Adrenal gland (tissue), 12 donors: ENCODE measurements around the gene GPR152. TPM values are rescaled to one million over a fixed set of nuclear protein-coding genes. Genes with fewer than 3 reads are reported as not detected.
A peak's percentile ranks its signal among the peaks of the same experiment; 100 is the strongest.

ENCODE experiments used
- DNase-seq, 7 donors: peaks; one replicate each; pipeline ENCODE4 v3.0.0-alpha.2; 2019 to 2020
- H3K27ac ChIP-seq, 5 donors: fragments of 200-600 bp; sonication (generic) in 4 of 5; 1 replicate in 3 of 5; 2 replicates in 2 of 5; pipeline versions ENCODE4 v1.5.1 to v1.8.0; 2016 to 2020; ENCODE audit warnings: mild to moderate bottlenecking in 1 of 5
- H3K27me3 ChIP-seq: fragments of 200-600 bp; 2 replicates; pipeline ENCODE4 v1.8.0; 2021
- H3K36me3 ChIP-seq, 2 donors: fragments of 200-600 bp; replicated peaks in 1 of 2; 1 replicate in 1 of 2; 2 replicates in 1 of 2; pipeline versions ENCODE4 v1.5.1 to v1.8.0; 2018 to 2022
- H3K4me1 ChIP-seq, 2 donors: fragments of 200-600 bp; replicated peaks in 1 of 2; 1 replicate in 1 of 2; 2 replicates in 1 of 2; pipeline versions ENCODE4 v1.5.1 to v1.8.0; 2018 to 2021
- H3K4me3 ChIP-seq, 4 donors: fragments of 200-600 bp; sonication (generic) in 3 of 4; one replicate each; pipeline ENCODE4 v1.5.1; 2016 to 2018
- H3K9me3 ChIP-seq, 3 donors: fragments of 200-600 bp; sonication (generic) in 1 of 3; replicated peaks in 1 of 3; 1 replicate in 2 of 3; 2 replicates in 1 of 3; pipeline versions ENCODE4 v1.5.1 to v1.8.0; 2016 to 2021
- POLR2A ChIP-seq, 2 donors: fragments of 450-650 bp; IDR thresholded peaks; one replicate each; pipeline ENCODE4 v1.6.1; 2017; ENCODE audit warnings: antibody characterized with exemption in 2 of 2, mild to moderate bottlenecking in 2 of 2, moderate library complexity in 1 of 2
- WGBS, 4 donors: extraction: QIAGEN DNeasy Blood & Tissue Kit in 2 of 4; methylation state at CpG; one replicate each; pipeline versions ENCODE4 v1.1.5 to v1.1.7; 2013 to 2017; 5-methylcytosine and 5-hydroxymethylcytosine counted together
- intact Hi-C, 2 donors: fragments of 100-400 bp; cut with DNase I; formaldehyde crosslinking; loops; one replicate each; pipeline versions ENCODE4 v1.14.1 to v1.15.0; 2022 to 2023
- polyA plus RNA-seq, 3 donors: library from polyadenylated mRNA; stranded (reverse); fragments of 200-250 nt in 2 of 3; fragments of 350-450 nt in 1 of 3; fragmentation: Illumina TruSeq in 1 of 3; extraction: RNeasy Lipid Tissue Mini Kit (QIAGEN cat#74804) in 1 of 3; gene quantifications; one replicate each; pipeline ENCODE4 v1.2.3, GENCODE V29; 2013 to 2014
- total RNA-seq, 9 donors: library from RNA; depleted of rRNA in 4 of 9; stranded (reverse); fragments of >200 nt in 4 of 9; fragments of 120-200 nt in 1 of 9; fragmentation: NEBNext Ultra II Directional in 1 of 9; extraction: Animal tissue kit (Norgen Biotek cat#: 25700) in 1 of 9; gene quantifications; one replicate each; pipeline versions ENCODE4 v1.1.0 to v1.2.4, GENCODE V29; 2013 to 2023
- TF ChIP-seq, protein P1 (sequence below), 6 experiments: fragments of 450-650 bp in 4 of 6; fragments of 200-600 bp in 2 of 6; sonication (generic) in 1 of 6; IDR thresholded peaks; 1 replicate in 5 of 6; 2 replicates in 1 of 6; pipeline versions ENCODE4 v1.5.1 to v1.8.0; 2016 to 2021; ENCODE audit warnings: antibody characterized with exemption in 6 of 6, mild to moderate bottlenecking in 2 of 6, moderate library complexity in 1 of 6
- donor health status: healthy with polysubstance abuse.
- donor health status: Bipolar disorder and iron deficiency.
- donor health status: DM: yes; HTN: yes; CAD: no.
- donor health status: DM: no; HTN: no; CAD: no.
- donor health status: DM: no; HTN: no; CAD: no.
- donor health status: DM: yes; HTN: yes; CAD: no.

GPR152 gene
- total and polyA plus RNA-seq, 12 donors = 0.18 TPM; not detected in 11

GRCh38 chr11:67435727-67436458 is 16.6 kb downstream of the GPR152 start:
- Histone ChIP-seq H3K27ac (peak overlapping the region in 2 of 5 donors; percentile 71 to 76), H3K27me3 (no peaks in the 10 kb centered on the region), H3K36me3 (peaks cover 0 to 71% of the 10 kb centered on the region in 2 donors), H3K4me1 (peaks cover 0 to 16% of the 10 kb centered on the region in 2 donors), H3K4me3 (no peak overlapping the region), H3K9me3 (no peaks in the 10 kb centered on the region)
- peak in 3 of 7 donors; percentile 50 to 66 (median 63) for DNase-seq
- intact Hi-C loops = no loop called here
- 69 to 74% (median 71%) methylated on average over 10 to 38 of the region's 38 CpGs for WGBS, 4 donors
- TF ChIP-seq POLR2A (IDR thresholded peaks at IDR 0.05) = no peak
- TF ChIP-seq, protein P1, sequence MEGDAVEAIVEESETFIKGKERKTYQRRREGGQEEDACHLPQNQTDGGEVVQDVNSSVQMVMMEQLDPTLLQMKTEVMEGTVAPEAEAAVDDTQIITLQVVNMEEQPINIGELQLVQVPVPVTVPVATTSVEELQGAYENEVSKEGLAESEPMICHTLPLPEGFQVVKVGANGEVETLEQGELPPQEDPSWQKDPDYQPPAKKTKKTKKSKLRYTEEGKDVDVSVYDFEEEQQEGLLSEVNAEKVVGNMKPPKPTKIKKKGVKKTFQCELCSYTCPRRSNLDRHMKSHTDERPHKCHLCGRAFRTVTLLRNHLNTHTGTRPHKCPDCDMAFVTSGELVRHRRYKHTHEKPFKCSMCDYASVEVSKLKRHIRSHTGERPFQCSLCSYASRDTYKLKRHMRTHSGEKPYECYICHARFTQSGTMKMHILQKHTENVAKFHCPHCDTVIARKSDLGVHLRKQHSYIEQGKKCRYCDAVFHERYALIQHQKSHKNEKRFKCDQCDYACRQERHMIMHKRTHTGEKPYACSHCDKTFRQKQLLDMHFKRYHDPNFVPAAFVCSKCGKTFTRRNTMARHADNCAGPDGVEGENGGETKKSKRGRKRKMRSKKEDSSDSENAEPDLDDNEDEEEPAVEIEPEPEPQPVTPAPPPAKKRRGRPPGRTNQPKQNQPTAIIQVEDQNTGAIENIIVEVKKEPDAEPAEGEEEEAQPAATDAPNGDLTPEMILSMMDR (IDR thresholded peaks at IDR 0.05) = no peak

DNA sequence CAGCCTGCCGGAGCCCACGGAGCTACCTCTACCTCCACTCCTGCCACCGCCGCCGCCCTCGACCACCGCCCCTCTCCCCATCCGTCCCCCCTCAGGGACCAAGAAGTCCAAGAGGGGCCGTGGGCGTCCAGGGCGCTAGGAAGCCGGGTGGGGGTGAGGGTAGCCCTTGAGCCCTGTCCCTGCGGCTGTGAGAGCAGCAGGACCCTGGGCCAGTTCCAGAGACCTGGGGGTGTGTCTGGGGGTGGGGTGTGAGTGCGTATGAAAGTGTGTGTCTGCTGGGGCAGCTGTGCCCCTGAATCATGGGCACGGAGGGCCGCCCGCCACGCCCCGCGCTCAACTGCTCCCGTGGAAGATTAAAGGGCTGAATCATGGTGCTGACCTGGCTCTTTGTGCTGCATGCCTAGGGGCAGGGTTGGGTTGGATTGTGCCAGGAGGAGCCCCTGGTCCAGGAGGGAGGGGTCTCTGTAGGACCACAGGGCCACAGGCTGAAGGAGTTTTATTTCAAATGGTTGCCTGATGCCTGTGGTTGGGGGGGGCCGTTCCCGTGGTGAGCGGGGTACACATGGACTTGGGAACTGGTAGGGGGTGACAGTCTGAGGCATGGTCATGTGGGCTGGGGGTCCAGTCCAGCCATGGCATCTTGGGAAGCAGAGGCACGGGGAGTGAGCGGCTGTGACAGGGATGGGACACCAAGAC is 17.4 kb downstream of the GPR152 start:
- no peak for DNase-seq
- H3K36me3 ChIP-seq = peaks cover 0 to 63% of the 10 kb centered on the region in 2 donors
- peaks cover 0 to 13% of the 10 kb centered on the region in 2 donors for H3K4me1 ChIP-seq
- H3K9me3 ChIP-seq = no peaks in the 10 kb centered on the region
- H3K27ac ChIP-seq = peak overlapping the region in 2 of 5 donors; percentile 71 to 76
- H3K27me3 ChIP-seq = no peaks in the 10 kb centered on the region
- WGBS, 4 donors = 83 to 88% (median 85%) methylated on average over 9 to 26 of the region's 26 CpGs
- intact Hi-C loops = no loop called here
- no peak overlapping the region for H3K4me3 ChIP-seq
- TF ChIP-seq, protein P1 (IDR thresholded peaks at IDR 0.05) = no peak
- no peak for TF ChIP-seq POLR2A (IDR thresholded peaks at IDR 0.05)

GRCh38 chr11:67434395-67434881 is 18.1 kb downstream of the GPR152 start:
- no peak overlapping the region for H3K27ac ChIP-seq
- H3K9me3 ChIP-seq = no peaks in the 10 kb centered on the region
- no peak overlapping the region for H3K4me3 ChIP-seq
- peaks cover 3 to 12% of the 10 kb centered on the region in 2 donors for H3K4me1 ChIP-seq
- intact Hi-C loops = no loop called here
- peaks cover 0 to 56% of the 10 kb centered on the region in 2 donors for H3K36me3 ChIP-seq
- 65 to 85% (median 81%) methylated on average over 4 to 23 of the region's 23 CpGs; no CpG with 5 or more reads in 1 of the 4 donors for WGBS, 4 donors
- H3K27me3 ChIP-seq = no peaks in the 10 kb centered on the region
- no peak for DNase-seq
- TF ChIP-seq, protein P1 (IDR thresholded peaks at IDR 0.05) = no peak
- no peak for TF ChIP-seq POLR2A (IDR thresholded peaks at IDR 0.05)
